SK-N-SH treated with all-trans-retinoic acid at 6 μM for 48 hours (cell line): ENCODE measurements around the gene FHOD1.

ENCODE experiments used
- ATAC-seq: fragments of 200-7000 bp; cut with Tn5 transposase; 3 replicates; pipeline ENCODE4 v1.9.1; 2020; ENCODE audit warnings: mild to moderate bottlenecking, moderate library complexity
- ARNTL ChIP-seq: fragments of 450-650 bp; formaldehyde crosslinking; IDR thresholded peaks from 2 replicates; pipeline ENCODE4 v1.5.0; 2020; ENCODE audit warnings: low read depth, mild to moderate bottlenecking, moderate library complexity, borderline replicate concordance
- BACH2 ChIP-seq: fragments of 250-450 bp; sonication (Bioruptor Pico); IDR thresholded peaks from 2 replicates; pipeline ENCODE4 v1.9.0; 2021; ENCODE audit warnings: mild to moderate bottlenecking, borderline replicate concordance
- CREB5 ChIP-seq: fragments of 250-450 bp; sonication (Bioruptor Pico); IDR thresholded peaks from 2 replicates; pipeline ENCODE4 v1.5.1; 2020; ENCODE audit warnings: low read depth, mild to moderate bottlenecking, moderate library complexity
- CSDC2 ChIP-seq: fragments of 250-450 bp; sonication (Bioruptor Pico); IDR thresholded peaks from 2 replicates; pipeline ENCODE4 v1.5.0; 2020; ENCODE audit warnings: mild to moderate bottlenecking, moderate library complexity
- CSRNP3 ChIP-seq: fragments of 250-450 bp; sonication (Bioruptor Pico); IDR thresholded peaks from 2 replicates; pipeline ENCODE4 v1.5.1; 2021; ENCODE audit warnings: mild to moderate bottlenecking, moderate library complexity
- ESRRG ChIP-seq: fragments of 250-450 bp; sonication (Bioruptor Pico); IDR thresholded peaks from 2 replicates; pipeline ENCODE4 v1.6.1; 2021; ENCODE audit warnings: mild to moderate bottlenecking
- GLIS3 ChIP-seq: fragments of 250-450 bp; sonication (Bioruptor Pico); IDR thresholded peaks from 2 replicates; pipeline ENCODE4 v1.5.0; 2020; ENCODE audit warnings: mild to moderate bottlenecking, moderate library complexity
- ISL1 ChIP-seq: fragments of 250-450 bp; sonication (Bioruptor Pico); IDR thresholded peaks from 2 replicates; pipeline ENCODE4 v2.1.2; 2022; ENCODE audit warnings: mild to moderate bottlenecking, moderate library complexity
- OSR1 ChIP-seq: fragments of 250-450 bp; sonication (Bioruptor Pico); IDR thresholded peaks from 2 replicates; pipeline ENCODE4 v1.8.0; 2022; ENCODE audit warnings: moderate library complexity, mild to moderate bottlenecking, inconsistent platforms
- PATZ1 ChIP-seq: fragments of 250-450 bp; sonication (Bioruptor Pico); IDR thresholded peaks from 2 replicates; pipeline ENCODE4 v1.8.0; 2020; ENCODE audit warnings: mild to moderate bottlenecking, moderate library complexity, borderline replicate concordance
- PPARA ChIP-seq: fragments of 250-450 bp; sonication (Bioruptor Pico); IDR thresholded peaks from 2 replicates; pipeline ENCODE4 v1.5.0; 2020; ENCODE audit warnings: mild to moderate bottlenecking, borderline replicate concordance
- RARB ChIP-seq: fragments of 250-450 bp; sonication (Bioruptor Pico); IDR thresholded peaks from 2 replicates; pipeline ENCODE4 v1.8.0; 2021; ENCODE audit warnings: mild to moderate bottlenecking, moderate library complexity
- SNAI2 ChIP-seq: fragments of 250-450 bp; sonication (Bioruptor Pico); IDR thresholded peaks from 2 replicates; pipeline ENCODE4 v1.5.0; 2020; ENCODE audit warnings: mild to moderate bottlenecking, moderate library complexity
- TCF4 ChIP-seq: fragments of 250-450 bp; sonication (Bioruptor Pico); IDR thresholded peaks from 2 replicates; pipeline ENCODE4 v1.8.0; 2021; ENCODE audit warnings: mild to moderate bottlenecking, moderate library complexity, borderline replicate concordance
- TOX ChIP-seq: fragments of 250-450 bp; sonication (Bioruptor Pico); IDR thresholded peaks from 2 replicates; pipeline ENCODE4 v1.8.0; 2021; ENCODE audit warnings: mild to moderate bottlenecking, moderate library complexity, borderline replicate concordance
- ZC3H10 ChIP-seq: fragments of 250-450 bp; sonication (Bioruptor Pico); IDR thresholded peaks from 2 replicates; pipeline ENCODE4 v1.5.1; 2021; ENCODE audit warnings: mild to moderate bottlenecking, moderate library complexity
- ZFP3 ChIP-seq: fragments of 250-450 bp; sonication (Bioruptor Pico); IDR thresholded peaks from 2 replicates; pipeline ENCODE4 v1.5.0; 2020; ENCODE audit warnings: mild to moderate bottlenecking, moderate library complexity
- ZNF565 ChIP-seq: fragments of 450-650 bp; formaldehyde crosslinking; conservative IDR thresholded peaks from 2 replicates; pipeline ENCODE4 v1.5.0; 2020; ENCODE audit warnings: low read depth, mild to moderate bottlenecking, moderate library complexity
- ZNF70 ChIP-seq: fragments of 450-650 bp; formaldehyde crosslinking; IDR thresholded peaks from 2 replicates; pipeline ENCODE4 v1.5.0; 2020; ENCODE audit warnings: mild to moderate bottlenecking, moderate library complexity
- ZNF8 ChIP-seq: fragments of 450-650 bp; formaldehyde crosslinking; IDR thresholded peaks from 2 replicates; pipeline ENCODE4 v1.5.0; 2020; ENCODE audit warnings: mild to moderate bottlenecking, moderate library complexity
- TF ChIP-seq, protein P1 (sequence below): fragments of 250-450 bp; sonication (Bioruptor Pico); IDR thresholded peaks from 2 replicates; pipeline ENCODE4 v1.5.0; 2020; ENCODE audit warnings: mild to moderate bottlenecking, moderate library complexity
- TF ChIP-seq, protein P2 (sequence below): fragments of 250-450 bp; sonication (Bioruptor Pico); IDR thresholded peaks from 2 replicates; pipeline ENCODE4 v1.8.0; 2021; ENCODE audit warnings: low read depth, mild to moderate bottlenecking, moderate library complexity, borderline replicate concordance

FHOD1 gene

DNA sequence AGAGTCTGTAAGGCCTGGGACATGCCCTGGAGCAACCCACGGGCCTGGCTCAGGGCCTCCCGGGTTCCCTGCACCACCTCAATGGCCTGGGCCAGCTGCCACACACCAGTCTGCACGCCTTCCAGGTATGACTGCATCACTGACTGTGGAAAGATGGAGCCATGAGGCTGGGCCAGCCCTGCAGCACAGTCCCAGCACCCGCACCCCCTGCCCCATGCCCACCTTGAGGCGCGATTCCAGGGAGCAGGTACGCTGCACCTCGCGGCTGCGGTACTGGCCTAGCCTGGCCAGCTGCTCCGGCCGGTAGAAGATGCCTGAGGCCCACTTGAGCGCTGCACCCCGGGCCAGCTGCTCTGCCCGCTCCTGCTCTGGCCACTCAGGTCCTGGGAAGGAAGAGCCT lies 58.5 kb downstream of the FHOD1 start:
- no peak for TF ChIP-seq ZFP3
- TF ChIP-seq ARNTL (CRISPR knock-in tag), result no peak
- no peak for TF ChIP-seq ZNF565
- no peak for TF ChIP-seq ZC3H10 (CRISPR knock-in tag)
- TF ChIP-seq GLIS3 (CRISPR knock-in tag), result no peak
- TF ChIP-seq RARB (CRISPR knock-in tag), result no peak
- no peak for TF ChIP-seq TCF4 (CRISPR knock-in tag)
- TF ChIP-seq BACH2 (CRISPR knock-in tag), result no peak
- TF ChIP-seq, protein P1, sequence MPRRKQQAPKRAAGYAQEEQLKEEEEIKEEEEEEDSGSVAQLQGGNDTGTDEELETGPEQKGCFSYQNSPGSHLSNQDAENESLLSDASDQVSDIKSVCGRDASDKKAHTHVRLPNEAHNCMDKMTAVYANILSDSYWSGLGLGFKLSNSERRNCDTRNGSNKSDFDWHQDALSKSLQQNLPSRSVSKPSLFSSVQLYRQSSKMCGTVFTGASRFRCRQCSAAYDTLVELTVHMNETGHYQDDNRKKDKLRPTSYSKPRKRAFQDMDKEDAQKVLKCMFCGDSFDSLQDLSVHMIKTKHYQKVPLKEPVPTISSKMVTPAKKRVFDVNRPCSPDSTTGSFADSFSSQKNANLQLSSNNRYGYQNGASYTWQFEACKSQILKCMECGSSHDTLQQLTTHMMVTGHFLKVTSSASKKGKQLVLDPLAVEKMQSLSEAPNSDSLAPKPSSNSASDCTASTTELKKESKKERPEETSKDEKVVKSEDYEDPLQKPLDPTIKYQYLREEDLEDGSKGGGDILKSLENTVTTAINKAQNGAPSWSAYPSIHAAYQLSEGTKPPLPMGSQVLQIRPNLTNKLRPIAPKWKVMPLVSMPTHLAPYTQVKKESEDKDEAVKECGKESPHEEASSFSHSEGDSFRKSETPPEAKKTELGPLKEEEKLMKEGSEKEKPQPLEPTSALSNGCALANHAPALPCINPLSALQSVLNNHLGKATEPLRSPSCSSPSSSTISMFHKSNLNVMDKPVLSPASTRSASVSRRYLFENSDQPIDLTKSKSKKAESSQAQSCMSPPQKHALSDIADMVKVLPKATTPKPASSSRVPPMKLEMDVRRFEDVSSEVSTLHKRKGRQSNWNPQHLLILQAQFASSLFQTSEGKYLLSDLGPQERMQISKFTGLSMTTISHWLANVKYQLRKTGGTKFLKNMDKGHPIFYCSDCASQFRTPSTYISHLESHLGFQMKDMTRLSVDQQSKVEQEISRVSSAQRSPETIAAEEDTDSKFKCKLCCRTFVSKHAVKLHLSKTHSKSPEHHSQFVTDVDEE, result no peak
- TF ChIP-seq CSRNP3 (CRISPR knock-in tag), result no peak
- TF ChIP-seq CSDC2 (CRISPR knock-in tag), result no peak
- no peak for TF ChIP-seq ISL1 (CRISPR knock-in tag)
- TF ChIP-seq PPARA (CRISPR knock-in tag), result no peak
- TF ChIP-seq SNAI2, result no peak
- TF ChIP-seq, protein P2, sequence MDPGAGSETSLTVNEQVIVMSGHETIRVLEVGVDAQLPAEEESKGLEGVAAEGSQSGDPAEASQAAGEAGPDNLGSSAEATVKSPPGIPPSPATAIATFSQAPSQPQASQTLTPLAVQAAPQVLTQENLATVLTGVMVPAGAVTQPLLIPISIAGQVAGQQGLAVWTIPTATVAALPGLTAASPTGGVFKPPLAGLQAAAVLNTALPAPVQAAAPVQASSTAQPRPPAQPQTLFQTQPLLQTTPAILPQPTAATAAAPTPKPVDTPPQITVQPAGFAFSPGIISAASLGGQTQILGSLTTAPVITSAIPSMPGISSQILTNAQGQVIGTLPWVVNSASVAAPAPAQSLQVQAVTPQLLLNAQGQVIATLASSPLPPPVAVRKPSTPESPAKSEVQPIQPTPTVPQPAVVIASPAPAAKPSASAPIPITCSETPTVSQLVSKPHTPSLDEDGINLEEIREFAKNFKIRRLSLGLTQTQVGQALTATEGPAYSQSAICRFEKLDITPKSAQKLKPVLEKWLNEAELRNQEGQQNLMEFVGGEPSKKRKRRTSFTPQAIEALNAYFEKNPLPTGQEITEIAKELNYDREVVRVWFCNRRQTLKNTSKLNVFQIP (CRISPR knock-in tag), result no peak
- no peak for TF ChIP-seq ZNF70 (CRISPR knock-in tag)
- no peak for TF ChIP-seq TOX
- TF ChIP-seq OSR1 (CRISPR knock-in tag), result no peak
- TF ChIP-seq ZNF8, result no peak
- no peak for ATAC-seq

- no peak for ATAC-seq
- no peak for TF ChIP-seq ZNF70 (CRISPR knock-in tag)
- TF ChIP-seq ZNF8, result no peak
- no peak for TF ChIP-seq BACH2 (CRISPR knock-in tag)
- TF ChIP-seq CSDC2 (CRISPR knock-in tag), result no peak
- no peak for TF ChIP-seq SNAI2
- no peak for TF ChIP-seq TOX
- TF ChIP-seq PATZ1, result no peak
- TF ChIP-seq PPARA (CRISPR knock-in tag), result no peak
- TF ChIP-seq OSR1 (CRISPR knock-in tag), result no peak
- TF ChIP-seq ESRRG (CRISPR knock-in tag), result no peak
- TF ChIP-seq ISL1 (CRISPR knock-in tag), result no peak
- TF ChIP-seq, protein P2 (CRISPR knock-in tag), result no peak
- TF ChIP-seq, protein P1, result no peak
- no peak for TF ChIP-seq GLIS3 (CRISPR knock-in tag)
- no peak for TF ChIP-seq ZFP3
- TF ChIP-seq ZC3H10 (CRISPR knock-in tag), result no peak
- no peak for TF ChIP-seq RARB (CRISPR knock-in tag)
- no peak for TF ChIP-seq CREB5 (CRISPR knock-in tag)
- TF ChIP-seq ZNF565, result no peak
Measured at GRCh38 chr16:67188323-67188722, 59.0 kb downstream of the FHOD1 start.
